Nephron (organoid): ENCODE measurements around the gene MTCH1.

ENCODE experiments used
- H3K27ac Mint-ChIP-seq, 3 experiments: 2 replicates each; pipeline ENCODE4 v1.8.0; 2020; ENCODE audit warnings: mixed read lengths in 3 of 3, mild to moderate bottlenecking in 2 of 3, moderate library complexity in 1 of 3
- H3K27me3 Mint-ChIP-seq: 2 replicates; pipeline ENCODE4 v1.8.0; 2021; ENCODE audit warnings: low read depth, mild to moderate bottlenecking, moderate library complexity, mixed read lengths
- H3K36me3 Mint-ChIP-seq: 2 replicates; pipeline ENCODE4 v1.8.0; 2020; ENCODE audit warnings: low read depth, mixed read lengths
- H3K4me1 Mint-ChIP-seq: 2 replicates; pipeline ENCODE4 v1.8.0; 2020; ENCODE audit warnings: mixed read lengths
- H3K4me3 Mint-ChIP-seq, 3 experiments: 2 replicates each; pipeline ENCODE4 v1.8.0; 2020; ENCODE audit warnings: mild to moderate bottlenecking in 3 of 3, mixed read lengths in 3 of 3, moderate library complexity in 2 of 3
- H3K9me3 Mint-ChIP-seq: 2 replicates; pipeline ENCODE4 v1.8.0; 2020; ENCODE audit warnings: mixed read lengths
- TF ChIP-seq, protein P1 (sequence below), 3 experiments: fragments of 200-600 bp; sonication (generic); IDR thresholded peaks; one replicate each; pipeline ENCODE4 v1.5.0; 2021; ENCODE audit warnings: antibody characterized with exemption in 3 of 3; ENCODE audit not compliant: unreplicated experiment in 3 of 3

MTCH1 gene

DNA sequence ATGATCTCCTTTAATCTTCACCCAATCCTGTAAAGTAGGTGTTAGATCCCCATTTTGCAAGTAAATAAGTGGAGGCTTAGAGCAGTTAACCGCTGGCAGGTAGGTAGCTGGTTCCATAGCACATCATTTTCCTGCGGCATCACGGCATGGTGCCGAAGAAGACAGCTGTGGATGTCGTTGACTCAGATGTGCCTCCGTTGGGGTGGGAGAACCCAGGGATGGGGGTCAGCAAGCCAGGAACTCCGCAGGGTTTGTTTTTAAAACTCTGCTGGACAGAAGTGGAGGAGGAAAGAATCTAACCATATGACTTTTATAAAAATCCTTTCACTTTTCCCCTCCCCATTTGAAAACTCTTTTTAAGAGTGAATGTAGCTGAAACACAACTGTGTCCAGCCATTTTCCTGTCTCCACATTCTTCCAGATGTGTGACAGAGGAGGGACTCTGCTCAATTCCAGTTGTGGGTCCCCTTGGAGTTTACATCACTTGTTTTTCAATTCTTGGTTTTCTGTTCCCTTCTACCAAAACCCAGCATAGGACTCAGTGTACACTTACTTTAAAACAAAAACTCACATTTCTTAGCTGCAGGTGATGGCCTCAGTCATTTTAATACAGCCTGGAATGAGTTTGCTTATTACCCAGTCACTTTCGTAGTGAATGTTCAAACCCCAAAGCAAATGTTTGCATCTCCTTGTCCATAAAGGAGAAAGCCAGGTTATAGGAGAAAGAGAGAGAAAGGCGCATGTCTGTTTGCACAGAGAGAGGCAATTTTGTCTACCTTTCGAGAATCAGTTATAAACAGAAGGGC, 59.1 kb downstream of the MTCH1 start:
- H3K27ac Mint-ChIP-seq, result peak overlapping the region; percentile 81 to 84 (median 84)
- peaks cover 69% of the 10 kb centered on the region for H3K4me1 Mint-ChIP-seq
- H3K27me3 Mint-ChIP-seq, result no peaks in the 10 kb centered on the region
- no peak overlapping the region for H3K4me3 Mint-ChIP-seq
- H3K9me3 Mint-ChIP-seq, result no peaks in the 10 kb centered on the region
- H3K36me3 Mint-ChIP-seq, result peaks cover 6% of the 10 kb centered on the region
- TF ChIP-seq, protein P1, sequence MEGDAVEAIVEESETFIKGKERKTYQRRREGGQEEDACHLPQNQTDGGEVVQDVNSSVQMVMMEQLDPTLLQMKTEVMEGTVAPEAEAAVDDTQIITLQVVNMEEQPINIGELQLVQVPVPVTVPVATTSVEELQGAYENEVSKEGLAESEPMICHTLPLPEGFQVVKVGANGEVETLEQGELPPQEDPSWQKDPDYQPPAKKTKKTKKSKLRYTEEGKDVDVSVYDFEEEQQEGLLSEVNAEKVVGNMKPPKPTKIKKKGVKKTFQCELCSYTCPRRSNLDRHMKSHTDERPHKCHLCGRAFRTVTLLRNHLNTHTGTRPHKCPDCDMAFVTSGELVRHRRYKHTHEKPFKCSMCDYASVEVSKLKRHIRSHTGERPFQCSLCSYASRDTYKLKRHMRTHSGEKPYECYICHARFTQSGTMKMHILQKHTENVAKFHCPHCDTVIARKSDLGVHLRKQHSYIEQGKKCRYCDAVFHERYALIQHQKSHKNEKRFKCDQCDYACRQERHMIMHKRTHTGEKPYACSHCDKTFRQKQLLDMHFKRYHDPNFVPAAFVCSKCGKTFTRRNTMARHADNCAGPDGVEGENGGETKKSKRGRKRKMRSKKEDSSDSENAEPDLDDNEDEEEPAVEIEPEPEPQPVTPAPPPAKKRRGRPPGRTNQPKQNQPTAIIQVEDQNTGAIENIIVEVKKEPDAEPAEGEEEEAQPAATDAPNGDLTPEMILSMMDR (IDR thresholded peaks at IDR 0.05; ENCODE audit: unreplicated experiment in 3 of 3), result no peak

DNA sequence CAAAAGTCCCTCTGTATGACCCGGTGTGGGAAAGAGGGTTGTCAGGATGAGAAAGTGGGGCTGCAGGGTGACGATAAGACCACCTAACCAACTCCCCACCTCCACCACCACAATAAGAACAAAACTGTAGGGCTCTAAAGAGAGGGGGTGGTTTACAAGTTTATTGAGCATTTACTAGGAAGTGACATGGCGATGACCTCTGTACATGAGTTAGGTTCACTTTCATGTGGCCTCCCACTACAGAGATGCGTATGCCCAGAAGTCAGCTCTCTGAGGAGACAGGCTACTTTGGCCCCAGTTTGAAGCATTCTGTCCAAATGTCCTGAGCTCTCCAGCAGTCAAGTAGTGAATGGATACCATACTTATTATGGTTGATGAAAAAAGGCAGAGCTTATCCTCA, 60.2 kb downstream of the MTCH1 start:
- Mint-ChIP-seq H3K4me3 (no peak overlapping the region), H3K27me3 (no peaks in the 10 kb centered on the region), H3K9me3 (no peaks in the 10 kb centered on the region), H3K36me3 (peaks cover 13% of the 10 kb centered on the region), H3K4me1 (peaks cover 63% of the 10 kb centered on the region), H3K27ac (peak overlapping the region in 2 of 3 experiments; percentile 31 to 61)
- TF ChIP-seq, protein P1 (IDR thresholded peaks at IDR 0.05; ENCODE audit: unreplicated experiment in 3 of 3), result no peak

- Mint-ChIP-seq H3K4me1 (peaks cover 54% of the 10 kb centered on the region), H3K27ac (peak overlapping the region; percentile 29 to 80 (median 34)), H3K36me3 (peaks cover 15% of the 10 kb centered on the region), H3K4me3 (no peak overlapping the region), H3K27me3 (no peaks in the 10 kb centered on the region), H3K9me3 (no peaks in the 10 kb centered on the region)
- TF ChIP-seq, protein P1 (IDR thresholded peaks at IDR 0.05; ENCODE audit: unreplicated experiment in 3 of 3), result no peak
These were observed 61.1 kb downstream of the MTCH1 start for GRCh38 chr6:36924778-36925374.

DNA sequence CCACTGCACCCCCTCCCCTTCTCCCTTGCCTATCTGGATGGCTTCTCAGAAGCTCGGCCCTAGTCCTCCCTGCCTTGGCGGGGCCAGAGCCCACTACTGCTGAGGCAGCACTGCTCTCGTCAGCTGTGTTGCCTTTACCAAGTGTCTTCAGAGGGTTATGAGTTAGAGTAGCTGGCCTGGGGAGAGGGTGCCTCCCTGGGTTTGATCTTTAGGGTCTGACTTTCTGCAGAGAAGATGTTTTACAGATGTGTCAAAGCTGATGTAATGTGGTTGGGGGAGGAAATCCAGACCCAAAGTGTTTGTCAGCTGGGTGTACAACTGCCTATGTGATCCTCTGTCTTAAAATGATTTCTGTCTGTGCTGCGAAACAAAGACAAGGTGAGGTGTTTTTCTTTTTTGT, 61.9 kb downstream of the MTCH1 start:
- peaks cover 47% of the 10 kb centered on the region for H3K4me1 Mint-ChIP-seq
- no peak overlapping the region for H3K4me3 Mint-ChIP-seq
- peak overlapping the region; percentile 29 to 80 (median 34) for H3K27ac Mint-ChIP-seq
- no peaks in the 10 kb centered on the region for H3K9me3 Mint-ChIP-seq
- H3K36me3 Mint-ChIP-seq, result peaks cover 22% of the 10 kb centered on the region
- TF ChIP-seq, protein P1 (IDR thresholded peaks at IDR 0.05; ENCODE audit: unreplicated experiment in 3 of 3), result no peak
- H3K27me3 Mint-ChIP-seq, result no peaks in the 10 kb centered on the region

DNA sequence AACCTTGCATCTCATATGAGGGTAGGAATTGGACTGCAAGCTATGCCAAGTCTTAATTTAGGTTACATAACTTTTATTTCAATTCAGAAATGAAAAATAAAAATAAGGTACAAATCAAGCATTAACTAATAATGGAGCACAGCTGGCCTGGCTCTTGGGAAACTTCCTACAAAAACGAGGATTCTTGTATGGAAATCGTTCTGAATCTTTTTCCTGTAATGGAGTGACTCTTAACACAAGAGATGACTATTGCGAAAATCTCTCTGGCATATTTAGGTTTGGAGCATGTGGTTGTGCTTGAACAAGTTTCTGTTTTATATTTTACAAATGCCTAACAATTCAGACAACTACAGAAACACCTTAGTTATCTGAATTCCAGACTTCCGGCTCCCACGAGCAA, 65.5 kb downstream of the MTCH1 start:
- H3K27ac Mint-ChIP-seq, result no peak overlapping the region
- no peak overlapping the region for H3K4me3 Mint-ChIP-seq
- peaks cover 29% of the 10 kb centered on the region for H3K36me3 Mint-ChIP-seq
- TF ChIP-seq, protein P1 (IDR thresholded peaks at IDR 0.05; ENCODE audit: unreplicated experiment in 3 of 3), result no peak
- no peaks in the 10 kb centered on the region for H3K9me3 Mint-ChIP-seq
- H3K27me3 Mint-ChIP-seq, result no peaks in the 10 kb centered on the region
- H3K4me1 Mint-ChIP-seq, result peaks cover 27% of the 10 kb centered on the region
